B cell (primary cell): ENCODE results near the gene MSMB. TPM values are rescaled to one million over a fixed set of nuclear protein-coding genes. Genes with fewer than 3 reads are reported as not detected.

Source experiments
- ATAC-seq: fragments of 200-7000 bp; cut with Tn5 transposase; one replicate; pipeline ENCODE4 v1.10.0; 2021; ENCODE audit warnings: low read depth, mild to moderate bottlenecking, moderate number of reproducible peaks, moderate library complexity
- CTCF ChIA-PET: fragments of 350-600 bp; sonication (Branson Sonifier 250); formaldehyde crosslinking; loops from one replicate; lab custom pipeline; 2021; ENCODE audit warnings: antibody characterized with exemption, inconsistent platforms; lab: Charles Lee
- POLR2A ChIA-PET: fragments of 350-600 bp; sonication (Branson Sonifier 250); formaldehyde crosslinking; loops from one replicate; lab custom pipeline; 2021; ENCODE audit warnings: antibody characterized with exemption; lab: Charles Lee
- DNase-seq: peaks from one replicate; pipeline ENCODE4 v3.0.0; 2013
- H2AFZ ChIP-seq: 2 replicates; pipeline ENCODE4 v1.6.1; 2012; ENCODE audit warnings: mild to moderate bottlenecking, low read depth, low read length; ENCODE audit not compliant: insufficient read depth, poor library complexity, severe bottlenecking
- H3K27ac ChIP-seq, 2 donors: 1 replicate in 1 of 2; 2 replicates in 1 of 2; pipeline ENCODE4 v1.5.1; 2012 to 2013; ENCODE audit warnings: low read length in 2 of 2, mild to moderate bottlenecking in 2 of 2, moderate library complexity in 1 of 2
- H3K27me3 ChIP-seq, 4 experiments: fragments of 200-600 bp in 1 of 4; sonication (generic) in 1 of 4; replicated peaks in 1 of 4; 1 replicate in 2 of 4; 2 replicates in 2 of 4; pipeline versions ENCODE4 v1.6.1 to v1.7.0; 2013 to 2016; ENCODE audit warnings: low read length in 3 of 4, mild to moderate bottlenecking in 2 of 4, mixed read lengths in 1 of 4, moderate library complexity in 1 of 4; ENCODE audit not compliant: insufficient read depth in 4 of 4, control insufficient read depth in 3 of 4; ENCODE audit errors: control extremely low read depth in 1 of 4
- H3K36me3 ChIP-seq, 2 experiments: replicated peaks in 1 of 2; 1 replicate in 1 of 2; 2 replicates in 1 of 2; pipeline versions ENCODE4 v1.6.1 to v1.7.1; 2013; ENCODE audit warnings: low read length in 1 of 2; ENCODE audit not compliant: insufficient read depth in 2 of 2, control insufficient read depth in 1 of 2; ENCODE audit errors: control extremely low read depth in 1 of 2, extremely low read depth in 1 of 2
- H3K4me1 ChIP-seq, 2 donors: fragments of 200-600 bp in 1 of 2; sonication (generic) in 1 of 2; 1 replicate in 1 of 2; 2 replicates in 1 of 2; pipeline versions ENCODE4 v1.5.1 to v1.6.1; 2013 to 2017; ENCODE audit warnings: low read length in 2 of 2; ENCODE audit not compliant: control insufficient read depth in 2 of 2, insufficient read depth in 2 of 2
- H3K4me2 ChIP-seq: replicated peaks from 2 replicates; pipeline ENCODE3; 2012; ENCODE audit warnings: mild to moderate bottlenecking, low read depth, low read length; ENCODE audit not compliant: poor library complexity, severe bottlenecking
- H3K4me3 ChIP-seq, 5 experiments: fragments of 200-600 bp in 1 of 5; sonication (generic) in 1 of 5; 1 replicate in 3 of 5; 2 replicates in 2 of 5; pipeline versions ENCODE4 v1.5.1 to v1.7.0; 2011 to 2016; ENCODE audit warnings: low read length in 4 of 5, mild to moderate bottlenecking in 4 of 5, low read depth in 2 of 5, control low read depth in 1 of 5, moderate library complexity in 1 of 5; ENCODE audit not compliant: insufficient read depth in 1 of 5; ENCODE audit errors: control extremely low read depth in 1 of 5, extremely low read depth in 1 of 5
- H3K79me2 ChIP-seq: fragments of 200-600 bp; sonication (generic); one replicate; pipeline ENCODE4 v1.6.0; 2016; ENCODE audit warnings: low read length; ENCODE audit not compliant: control insufficient read depth, insufficient read depth
- H3K9ac ChIP-seq: fragments of 200-600 bp; sonication (generic); 2 replicates; pipeline ENCODE4 v1.6.1; 2017; ENCODE audit warnings: mild to moderate bottlenecking, low read length, moderate library complexity
- H3K9me3 ChIP-seq, 3 donors: one replicate each; pipeline versions ENCODE4 v1.6.1 to v1.7.1; 2013; ENCODE audit warnings: low read length in 2 of 3; ENCODE audit not compliant: control insufficient read depth in 2 of 3, insufficient read depth in 1 of 3; ENCODE audit errors: control extremely low read depth in 1 of 3
- H4K20me1 ChIP-seq: 2 replicates; pipeline ENCODE4 v1.6.0; 2012; ENCODE audit warnings: mild to moderate bottlenecking, low read length; ENCODE audit not compliant: insufficient read depth, control insufficient read depth, poor library complexity, severe bottlenecking
- H3K27ac Mint-ChIP-seq: one replicate; pipeline ENCODE4 v1.8.0; 2021; ENCODE audit warnings: mixed read lengths
- H3K27me3 Mint-ChIP-seq: one replicate; pipeline ENCODE4 v1.8.0; 2021; ENCODE audit warnings: mixed read lengths
- H3K4me1 Mint-ChIP-seq: one replicate; pipeline ENCODE4 v1.8.0; 2021; ENCODE audit warnings: mixed read lengths
- H3K4me3 Mint-ChIP-seq: one replicate; pipeline ENCODE4 v1.8.0; 2021; ENCODE audit warnings: mixed read lengths
- H3K9me3 Mint-ChIP-seq: one replicate; pipeline ENCODE4 v1.8.0; 2022; ENCODE audit warnings: mixed read lengths; ENCODE audit not compliant: insufficient read depth
- CTCF ChIP-seq: fragments of 200-600 bp; IDR thresholded peaks from one replicate; pipeline ENCODE4 v1.8.0; 2022; ENCODE audit warnings: antibody characterized with exemption, mild to moderate bottlenecking
- EZH2 ChIP-seq: IDR thresholded peaks from 2 replicates; pipeline ENCODE4 v1.6.1; 2012; ENCODE audit warnings: borderline replicate concordance, low read depth, mild to moderate bottlenecking, moderate library complexity, low read length; ENCODE audit not compliant: insufficient read depth, poor library complexity, severe bottlenecking
- WGBS: methylation state at CpG from one replicate; pipeline ENCODE4 v1.1.5; 2013; ENCODE audit warnings: missing lambda C conversion rate; ENCODE audit not compliant: insufficient coverage; 5-methylcytosine and 5-hydroxymethylcytosine counted together
- intact Hi-C: fragments of 100-400 bp; cut with micrococcal nuclease; formaldehyde crosslinking; loops from one replicate; pipeline ENCODE4 v1.10.0; 2022
- polyA plus RNA-seq: library from polyadenylated mRNA; depleted of rRNA; stranded (reverse); fragments of >200 nt; gene quantifications from 2 replicates; pipeline ENCODE4 v1.2.3, GENCODE V29; 2012
- total RNA-seq, 2 donors: library from RNA; stranded (reverse); fragments of 120-200 nt in 1 of 2; gene quantifications; 1 replicate in 1 of 2; 2 replicates in 1 of 2; pipeline versions ENCODE4 v1.2.3 to v1.2.4, GENCODE V29; 2013 to 2022

The MSMB gene
- total and polyA plus RNA-seq, 2 donors (not counting 1 experiment from before 2014, with no cell fraction given) = not detected

GRCh38 chr10:46053534-46054434 lies 7.7 kb upstream of the MSMB start:
- Histone ChIP-seq H2AFZ (no peak overlapping the region), H3K79me2 (no peaks in the 10 kb centered on the region), H3K36me3 (no peaks in the 10 kb centered on the region), H4K20me1 (no peaks in the 10 kb centered on the region), H3K9me3 (peaks cover 0 to 10% (median 9%) of the 10 kb centered on the region in 3 donors), H3K4me1 (no peaks in the 10 kb centered on the region), H3K27me3 (peaks cover 0 to 6% (median 1%) of the 10 kb centered on the region in 4 experiments), H3K27ac (no peak overlapping the region), H3K9ac (no peak overlapping the region), H3K4me3 (no peak overlapping the region), H3K4me2 (no peak overlapping the region)
- Mint-ChIP-seq H3K27me3 (peaks cover 17% of the 10 kb centered on the region), H3K4me3 (no peak overlapping the region), H3K9me3 (peaks cover 2% of the 10 kb centered on the region), H3K27ac (no peak overlapping the region), H3K4me1 (peaks cover 1% of the 10 kb centered on the region)
- POLR2A ChIA-PET = no interaction called here
- 94% methylated on average over 8 of the region's 9 CpGs for WGBS
- intact Hi-C loops = no loop called here
- CTCF ChIA-PET = no interaction called here
- DNase-seq (no peak), ATAC-seq (no peak)
- TF ChIP-seq CTCF (no peak), EZH2 (no peak)

GRCh38 chr10:46052791-46053375 lies 6.8 kb upstream of the MSMB start:
- ChIA-PET CTCF (no interaction called here), POLR2A (no interaction called here)
- 100% methylated on average over 2 of the region's 6 CpGs for WGBS
- Histone ChIP-seq H3K4me2 (no peak overlapping the region), H4K20me1 (no peaks in the 10 kb centered on the region), H3K9ac (no peak overlapping the region), H3K79me2 (no peaks in the 10 kb centered on the region), H3K27me3 (peaks cover 0 to 9% (median 2%) of the 10 kb centered on the region in 4 experiments), H3K4me3 (no peak overlapping the region), H3K4me1 (no peaks in the 10 kb centered on the region), H3K36me3 (no peaks in the 10 kb centered on the region), H3K27ac (no peak overlapping the region), H3K9me3 (peaks cover 0 to 10% (median 5%) of the 10 kb centered on the region in 3 donors), H2AFZ (no peak overlapping the region)
- Mint-ChIP-seq H3K4me3 (no peak overlapping the region), H3K4me1 (peaks cover 1% of the 10 kb centered on the region), H3K27me3 (peaks cover 17% of the 10 kb centered on the region), H3K9me3 (peaks cover 2% of the 10 kb centered on the region), H3K27ac (no peak overlapping the region)
- ATAC-seq (no peak), DNase-seq (no peak)
- TF ChIP-seq EZH2 (no peak), CTCF (no peak)
- intact Hi-C loops = no loop called here
